Adrenal gland (tissue), 5 donors: Measurements from ENCODE around the gene PDF.

ENCODE experiments used
- POLR2A ChIP-seq, 2 donors: fragments of 450-650 bp; IDR thresholded peaks; one replicate each; pipeline ENCODE4 v1.6.1; 2017; ENCODE audit warnings: antibody characterized with exemption in 2 of 2, mild to moderate bottlenecking in 2 of 2, moderate library complexity in 1 of 2
- TF ChIP-seq, protein P1 (sequence below), 6 experiments: fragments of 450-650 bp in 4 of 6; fragments of 200-600 bp in 2 of 6; sonication (generic) in 1 of 6; IDR thresholded peaks; 1 replicate in 5 of 6; 2 replicates in 1 of 6; pipeline versions ENCODE4 v1.5.1 to v1.8.0; 2016 to 2021; ENCODE audit warnings: antibody characterized with exemption in 6 of 6, mild to moderate bottlenecking in 2 of 6, moderate library complexity in 1 of 6
- donor health status: DM: no; HTN: no; CAD: no.

DNA sequence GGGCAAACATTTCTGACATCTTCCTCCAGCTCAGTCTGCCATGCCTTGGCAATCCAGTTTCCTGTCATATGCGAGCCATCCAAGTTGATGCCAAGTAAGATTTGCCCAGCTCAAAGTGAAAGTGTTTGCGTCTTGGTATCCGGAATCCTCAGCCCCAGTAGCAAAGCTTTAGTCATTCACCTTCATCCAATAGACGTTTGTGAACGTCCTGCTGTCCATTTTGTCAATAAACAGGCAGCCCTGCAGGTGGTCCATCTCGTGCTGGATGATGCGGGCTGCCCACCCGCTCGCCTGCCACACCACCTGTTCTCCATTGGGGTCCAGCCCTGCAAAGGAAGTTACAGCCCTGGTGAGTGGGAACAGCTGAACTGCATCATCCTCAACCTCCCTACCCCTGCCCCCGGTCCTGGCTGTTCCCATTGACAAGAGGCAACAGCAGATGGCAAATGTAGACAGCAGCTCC lies 1.5 kb downstream of the PDF start:
- TF ChIP-seq, protein P1, sequence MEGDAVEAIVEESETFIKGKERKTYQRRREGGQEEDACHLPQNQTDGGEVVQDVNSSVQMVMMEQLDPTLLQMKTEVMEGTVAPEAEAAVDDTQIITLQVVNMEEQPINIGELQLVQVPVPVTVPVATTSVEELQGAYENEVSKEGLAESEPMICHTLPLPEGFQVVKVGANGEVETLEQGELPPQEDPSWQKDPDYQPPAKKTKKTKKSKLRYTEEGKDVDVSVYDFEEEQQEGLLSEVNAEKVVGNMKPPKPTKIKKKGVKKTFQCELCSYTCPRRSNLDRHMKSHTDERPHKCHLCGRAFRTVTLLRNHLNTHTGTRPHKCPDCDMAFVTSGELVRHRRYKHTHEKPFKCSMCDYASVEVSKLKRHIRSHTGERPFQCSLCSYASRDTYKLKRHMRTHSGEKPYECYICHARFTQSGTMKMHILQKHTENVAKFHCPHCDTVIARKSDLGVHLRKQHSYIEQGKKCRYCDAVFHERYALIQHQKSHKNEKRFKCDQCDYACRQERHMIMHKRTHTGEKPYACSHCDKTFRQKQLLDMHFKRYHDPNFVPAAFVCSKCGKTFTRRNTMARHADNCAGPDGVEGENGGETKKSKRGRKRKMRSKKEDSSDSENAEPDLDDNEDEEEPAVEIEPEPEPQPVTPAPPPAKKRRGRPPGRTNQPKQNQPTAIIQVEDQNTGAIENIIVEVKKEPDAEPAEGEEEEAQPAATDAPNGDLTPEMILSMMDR (IDR thresholded peaks at IDR 0.05) = no peak
- no peak for TF ChIP-seq POLR2A (IDR thresholded peaks at IDR 0.05)
